Vagina (tissue), 2 donors: ENCODE measurements around the gene SLC19A2. TPM values are rescaled to one million over a fixed set of nuclear protein-coding genes. Genes with fewer than 3 reads are reported as not detected.

Source experiments
- DNase-seq, 2 donors: peaks; one replicate each; pipeline ENCODE4 v3.0.0-alpha.2; 2017; ENCODE audit errors: extremely low spot score in 2 of 2
- H3K27ac ChIP-seq: fragments of 200-600 bp; sonication (generic); one replicate; pipeline ENCODE4 v1.5.1; 2019
- H3K27me3 ChIP-seq: fragments of 200-600 bp; sonication (generic); one replicate; pipeline ENCODE4 v1.5.1; 2019
- H3K36me3 ChIP-seq, 2 donors: fragments of 200-600 bp; sonication (generic); one replicate each; pipeline ENCODE4 v1.5.1; 2017 to 2019
- H3K4me1 ChIP-seq: fragments of 200-600 bp; sonication (generic); one replicate; pipeline ENCODE4 v1.5.1; 2019
- H3K4me3 ChIP-seq, 2 donors: fragments of 200-600 bp; sonication (generic); 1 replicate in 1 of 2; 2 replicates in 1 of 2; pipeline ENCODE4 v1.5.1; 2016 to 2019
- H3K9me3 ChIP-seq: fragments of 200-600 bp; sonication (generic); one replicate; pipeline ENCODE4 v1.5.1; 2019
- CTCF ChIP-seq, 3 experiments: fragments of 450-650 bp in 2 of 3; fragments of 200-600 bp in 1 of 3; sonication (generic) in 1 of 3; IDR thresholded peaks; one replicate each; pipeline ENCODE4 v1.5.1; 2017 to 2019; ENCODE audit warnings: antibody characterized with exemption in 3 of 3, mild to moderate bottlenecking in 2 of 3, moderate library complexity in 2 of 3
- POLR2A ChIP-seq, 2 donors: fragments of 450-650 bp; IDR thresholded peaks; one replicate each; pipeline ENCODE4 v1.6.1; 2017; ENCODE audit warnings: antibody characterized with exemption in 2 of 2, mild to moderate bottlenecking in 2 of 2, moderate library complexity in 2 of 2
- POLR2AphosphoS5 ChIP-seq, 2 donors: sonication (generic); formaldehyde crosslinking; IDR thresholded peaks; one replicate each; pipeline ENCODE4 v1.9.0; 2017; ENCODE audit warnings: antibody characterized with exemption in 2 of 2, mild to moderate bottlenecking in 2 of 2, low read depth in 1 of 2; ENCODE audit not compliant: insufficient read depth in 1 of 2
- intact Hi-C: fragments of 100-400 bp; cut with DNase I; formaldehyde crosslinking; loops from one replicate; pipeline ENCODE4 v1.15.1; 2023
- total RNA-seq: library from RNA; depleted of rRNA; stranded (reverse); fragments of >200 nt; gene quantifications from one replicate; pipeline ENCODE4 v1.2.3, GENCODE V29; 2016

SLC19A2 gene
- total RNA-seq, 1 donor from 2014 or later = 21.1 TPM

- Histone ChIP-seq H3K9me3 (no peaks in the 10 kb centered on the region), H3K36me3 (no peaks in the 10 kb centered on the region), H3K27ac (no peak overlapping the region), H3K27me3 (no peaks in the 10 kb centered on the region), H3K4me3 (no peak overlapping the region), H3K4me1 (no peaks in the 10 kb centered on the region)
- DNase-seq = no peak
- intact Hi-C loops = no loop called here
- TF ChIP-seq POLR2A (IDR thresholded peaks at IDR 0.05) (no peak), CTCF (IDR thresholded peaks at IDR 0.05) (no peak), POLR2AphosphoS5 (IDR thresholded peaks at IDR 0.05; ENCODE audit: insufficient read depth in 1 of 2, low read depth in 1 of 2) (no peak)
Observed at GRCh38 chr1:169525391-169525790, 39.6 kb upstream of the SLC19A2 start.

DNA sequence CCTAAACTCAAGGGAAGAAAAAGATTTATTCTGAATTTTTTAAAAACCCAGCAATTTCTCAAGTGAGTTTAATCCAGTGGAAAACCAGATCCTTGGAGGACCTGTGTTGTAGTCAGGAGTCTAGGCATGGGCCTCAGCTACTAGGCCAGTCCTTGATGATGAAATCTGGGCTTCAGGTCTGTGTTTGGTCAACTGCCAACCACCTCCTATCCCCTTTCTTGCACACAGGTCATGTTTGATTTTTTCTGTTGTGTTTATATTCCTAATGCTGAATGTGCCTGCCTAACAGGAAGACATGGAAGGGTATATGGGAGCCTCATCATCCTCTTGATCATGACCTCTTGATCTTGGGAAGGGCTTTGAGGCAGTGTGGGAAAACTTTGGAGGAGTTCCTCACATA is 38.2 kb upstream of the SLC19A2 start:
- Histone ChIP-seq H3K4me1 (no peaks in the 10 kb centered on the region), H3K4me3 (no peak overlapping the region), H3K27ac (no peak overlapping the region), H3K27me3 (no peaks in the 10 kb centered on the region), H3K9me3 (no peaks in the 10 kb centered on the region), H3K36me3 (no peaks in the 10 kb centered on the region)
- TF ChIP-seq POLR2AphosphoS5 (IDR thresholded peaks at IDR 0.05; ENCODE audit: insufficient read depth in 1 of 2, low read depth in 1 of 2) = no peak
- TF ChIP-seq POLR2A (IDR thresholded peaks at IDR 0.05) = no peak
- no peak for TF ChIP-seq CTCF (IDR thresholded peaks at IDR 0.05)
- no peak for DNase-seq
- intact Hi-C loops = no loop called here

GRCh38 chr1:169521226-169521625 is 35.5 kb upstream of the SLC19A2 start:
- no peaks in the 10 kb centered on the region for H3K4me1 ChIP-seq
- H3K4me3 ChIP-seq = no peak overlapping the region
- H3K9me3 ChIP-seq = no peaks in the 10 kb centered on the region
- TF ChIP-seq POLR2A (IDR thresholded peaks at IDR 0.05) (no peak), CTCF (IDR thresholded peaks at IDR 0.05) (no peak), POLR2AphosphoS5 (IDR thresholded peaks at IDR 0.05; ENCODE audit: insufficient read depth in 1 of 2, low read depth in 1 of 2) (no peak)
- H3K27me3 ChIP-seq = no peaks in the 10 kb centered on the region
- no peak overlapping the region for H3K27ac ChIP-seq
- no peaks in the 10 kb centered on the region for H3K36me3 ChIP-seq
- intact Hi-C loops = no loop called here
- DNase-seq = no peak

- no peak overlapping the region for H3K4me3 ChIP-seq
- no peaks in the 10 kb centered on the region for H3K27me3 ChIP-seq
- intact Hi-C loops = no loop called here
- H3K27ac ChIP-seq = no peak overlapping the region
- no peak for TF ChIP-seq CTCF (IDR thresholded peaks at IDR 0.05)
- H3K9me3 ChIP-seq = no peaks in the 10 kb centered on the region
- H3K36me3 ChIP-seq = no peaks in the 10 kb centered on the region
- no peaks in the 10 kb centered on the region for H3K4me1 ChIP-seq
- no peak for DNase-seq
Observed at GRCh38 chr1:169517558-169518186, 31.9 kb upstream of the SLC19A2 start.

DNA sequence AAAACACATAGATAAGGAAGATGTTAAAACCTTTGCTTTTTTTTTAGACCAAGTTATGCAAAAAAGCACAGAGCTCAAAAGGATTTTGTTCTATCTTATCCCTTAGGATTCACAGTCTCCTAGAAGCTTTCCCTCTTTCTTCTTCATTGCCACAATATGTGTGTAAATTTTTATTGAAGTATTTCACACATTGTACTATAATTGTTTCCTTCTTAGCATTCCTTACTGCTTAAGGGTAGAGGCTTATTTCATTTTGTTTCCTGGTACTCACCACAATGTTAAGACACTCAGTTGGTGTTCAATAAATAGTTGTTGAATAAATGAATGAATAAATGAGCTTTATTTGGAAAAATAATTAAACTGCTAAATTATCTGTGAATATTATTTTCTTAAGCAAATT is 29.9 kb upstream of the SLC19A2 start:
- H3K9me3 ChIP-seq = no peaks in the 10 kb centered on the region
- H3K36me3 ChIP-seq = no peaks in the 10 kb centered on the region
- H3K27me3 ChIP-seq = no peaks in the 10 kb centered on the region
- no peaks in the 10 kb centered on the region for H3K4me1 ChIP-seq
- H3K4me3 ChIP-seq = no peak overlapping the region
- no peak overlapping the region for H3K27ac ChIP-seq
- DNase-seq = no peak
- intact Hi-C loops = no loop called here
- TF ChIP-seq POLR2AphosphoS5 (IDR thresholded peaks at IDR 0.05; ENCODE audit: insufficient read depth in 1 of 2, low read depth in 1 of 2) (no peak), CTCF (IDR thresholded peaks at IDR 0.05) (no peak), POLR2A (IDR thresholded peaks at IDR 0.05) (no peak)
